GM12873 (cell line): Measurements from ENCODE around the gene TRPM8.

Experiments used
- CTCF ChIP-seq: IDR thresholded peaks from 2 replicates; pipeline ENCODE4 v1.5.1; 2012; ENCODE audit warnings: low read depth, mild to moderate bottlenecking, moderate library complexity, low read length, control low read depth; ENCODE audit not compliant: insufficient read depth; ENCODE audit errors: missing control alignments

Gene TRPM8

DNA sequence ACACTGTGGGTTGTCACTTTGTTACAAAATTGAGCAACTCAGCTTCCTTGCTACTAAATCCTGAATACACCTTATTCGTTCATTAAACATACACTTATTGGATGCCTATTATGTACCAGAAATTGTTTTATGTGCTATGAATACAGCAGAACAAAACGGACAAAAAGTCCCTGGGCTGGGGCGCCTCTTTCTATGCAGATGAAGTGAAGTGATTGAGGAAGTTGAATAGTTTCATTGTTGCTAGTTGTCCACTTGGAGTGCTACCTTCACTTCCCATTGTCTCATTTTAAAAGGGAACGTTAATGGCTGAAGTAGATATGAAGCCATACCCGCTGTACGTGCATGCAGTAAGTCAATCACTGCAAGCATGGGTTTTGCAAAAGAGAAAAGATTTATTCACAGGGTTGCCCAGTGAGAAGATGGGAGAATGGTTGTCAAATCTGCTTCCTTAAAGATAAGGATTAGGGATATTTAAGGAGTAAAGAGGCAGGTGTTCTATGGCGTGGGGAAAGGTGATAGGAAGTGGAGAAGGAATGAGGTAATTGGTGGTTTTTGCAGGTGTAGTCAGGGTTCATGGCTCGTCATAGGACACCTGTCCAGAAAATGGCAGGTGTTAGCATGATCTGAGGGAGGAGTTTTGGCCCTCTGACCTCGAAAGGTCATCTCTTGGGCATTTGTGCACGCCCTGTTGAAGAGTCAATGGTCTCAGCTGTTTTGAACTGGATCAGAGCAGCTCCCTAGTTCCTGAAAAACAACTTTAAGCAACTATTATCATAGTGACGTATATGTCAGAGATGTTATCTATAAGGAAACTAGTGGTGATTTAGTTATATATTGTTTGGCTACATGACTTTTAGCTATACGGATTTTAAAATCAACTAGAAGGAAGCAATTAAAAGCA, 23.5 kb downstream of the TRPM8 start:
- TF ChIP-seq CTCF = no peak

- TF ChIP-seq CTCF = no peak
Measured at GRCh38 chr2:233942731-233943130, 25.6 kb downstream of the TRPM8 start.

DNA sequence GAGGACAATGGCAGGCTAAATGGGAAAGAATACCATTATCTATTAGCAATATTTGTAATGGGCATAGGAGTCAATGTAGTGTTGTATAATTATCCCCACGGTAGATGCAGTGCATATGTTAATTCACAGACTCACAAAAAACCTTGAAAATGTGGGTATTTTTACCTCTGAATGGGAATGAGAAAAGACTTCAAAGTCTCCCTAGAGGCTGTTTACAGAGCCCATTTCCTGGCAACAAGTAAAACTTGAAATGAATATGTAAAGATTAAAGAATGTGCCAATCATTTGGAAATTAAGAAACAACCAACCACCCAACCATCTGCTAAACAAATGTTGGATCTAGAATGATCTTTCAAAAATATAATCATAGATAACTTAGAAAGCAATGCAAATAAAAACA, 27.1 kb downstream of the TRPM8 start:
- TF ChIP-seq CTCF = no peak

DNA sequence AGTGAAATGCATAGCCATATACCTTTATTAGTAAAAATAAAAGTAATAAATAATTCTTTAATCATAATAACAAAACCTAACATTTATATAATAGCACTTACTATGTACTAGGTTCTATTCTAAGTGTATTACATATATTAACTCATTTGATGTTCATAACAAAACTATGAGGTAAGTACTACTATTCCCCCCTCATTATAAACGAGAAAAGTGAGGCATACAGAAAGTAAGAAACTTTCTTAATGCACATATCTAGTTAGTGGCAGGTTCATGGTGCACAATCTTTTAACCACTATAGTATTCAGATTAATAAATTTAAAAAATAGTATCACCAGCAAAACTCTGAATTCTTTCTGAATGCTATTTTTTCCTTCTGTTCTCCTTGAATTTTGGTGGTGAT, 27.5 kb downstream of the TRPM8 start:
- no peak for TF ChIP-seq CTCF

DNA sequence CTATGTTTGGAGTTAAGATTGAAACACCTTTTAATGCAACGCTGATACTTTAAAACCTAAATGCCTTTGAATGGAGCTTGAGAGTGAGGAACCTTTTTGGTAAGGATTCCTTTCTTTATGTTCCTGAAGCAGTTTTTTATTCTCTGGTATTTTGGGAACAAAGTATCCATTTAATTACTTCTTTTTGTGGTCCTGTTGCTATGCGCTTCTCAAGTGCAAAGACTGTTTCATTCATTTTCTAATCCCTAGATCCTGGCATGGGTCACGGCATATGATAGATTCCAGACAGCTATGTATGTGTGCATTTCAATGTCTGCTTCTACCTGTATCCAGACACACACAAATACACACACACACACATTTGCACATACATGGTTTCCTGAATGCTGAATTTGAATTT, 28.0 kb downstream of the TRPM8 start:
- TF ChIP-seq CTCF = no peak

DNA sequence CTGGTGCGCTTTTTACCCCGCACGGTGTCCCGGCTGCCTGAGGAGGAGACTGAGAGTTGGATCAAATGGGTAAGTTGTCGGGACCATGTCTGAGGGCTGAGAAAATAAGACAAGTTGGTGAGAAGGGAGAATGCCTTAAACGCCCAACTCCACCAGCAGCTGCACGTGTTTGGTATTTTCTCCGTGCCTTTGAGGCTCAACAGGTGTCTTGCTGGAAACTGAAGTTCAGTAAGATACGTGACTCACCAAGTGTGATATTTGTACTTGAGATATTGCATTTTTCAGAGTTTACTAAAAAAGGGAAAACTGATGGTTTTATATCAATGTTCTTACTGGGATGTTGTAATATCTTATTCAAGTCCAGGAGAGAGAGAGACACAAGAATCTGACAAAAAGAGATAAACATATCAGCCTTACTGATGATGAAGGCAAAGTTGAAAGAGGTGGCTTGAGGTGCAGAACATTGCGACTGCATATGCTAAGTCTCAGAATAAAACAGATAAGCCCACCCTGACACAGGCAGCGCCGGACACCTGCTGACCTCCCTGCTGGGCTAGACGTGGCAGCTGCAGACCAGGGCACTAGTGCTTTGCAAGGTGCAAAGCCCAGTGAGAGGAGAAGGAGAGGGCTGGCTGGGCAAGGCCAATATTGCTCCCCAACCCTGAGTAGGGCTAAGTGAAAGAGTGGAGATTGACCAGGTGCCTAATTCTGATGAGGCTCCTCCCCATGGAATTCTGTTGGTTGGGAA, 33.1 kb downstream of the TRPM8 start:
- TF ChIP-seq CTCF = no peak

- TF ChIP-seq CTCF = no peak
Measured at GRCh38 chr2:233952335-233952734, 35.2 kb downstream of the TRPM8 start.
